Osteocyte (in vitro differentiated cells): ENCODE measurements around the gene RUNX2. TPM values are rescaled to one million over a fixed set of nuclear protein-coding genes. Genes with fewer than 3 reads are reported as not detected.
"Not testable (repeated sequence)": the region's sequence is repeated elsewhere in the genome, so short reads cannot be mapped to it uniquely, and the experiment has no call there.

Experiments used
- DNase-seq: peaks from one replicate; pipeline ENCODE4 v3.0.0; 2021; ENCODE audit warnings: mixed read lengths; ENCODE audit not compliant: unreplicated experiment; ENCODE audit errors: extremely low spot score
- H3K27ac Mint-ChIP-seq: one replicate; pipeline ENCODE4 v1.8.0; 2021; ENCODE audit warnings: mild to moderate bottlenecking, mixed read lengths; ENCODE audit not compliant: unreplicated experiment
- H3K27me3 Mint-ChIP-seq: one replicate; pipeline ENCODE4 v1.8.0; 2021; ENCODE audit warnings: mixed read lengths; ENCODE audit not compliant: unreplicated experiment
- H3K36me3 Mint-ChIP-seq: one replicate; pipeline ENCODE4 v1.8.0; 2021; ENCODE audit warnings: mixed read lengths; ENCODE audit not compliant: unreplicated experiment
- H3K4me1 Mint-ChIP-seq: one replicate; pipeline ENCODE4 v1.8.0; 2021; ENCODE audit warnings: mixed read lengths; ENCODE audit not compliant: unreplicated experiment
- H3K4me3 Mint-ChIP-seq: one replicate; pipeline ENCODE4 v1.8.0; 2021; ENCODE audit warnings: mild to moderate bottlenecking, moderate library complexity, mixed read lengths; ENCODE audit not compliant: unreplicated experiment
- H3K9me3 Mint-ChIP-seq: one replicate; pipeline ENCODE4 v1.8.0; 2021; ENCODE audit warnings: mixed read lengths; ENCODE audit not compliant: unreplicated experiment
- CTCF ChIP-seq: fragments of 200-600 bp; sonication (generic); IDR thresholded peaks from 2 replicates; pipeline ENCODE4 v1.5.0; 2021; ENCODE audit warnings: antibody characterized with exemption, mild to moderate bottlenecking, moderate library complexity
- long read RNA-seq: library from polyadenylated mRNA; unstranded; transcript quantifications from one replicate; pipeline ENCODE4 v2.0.0, GENCODE V29; 2021
- total RNA-seq: library from RNA; stranded (reverse); gene quantifications from 2 replicates; pipeline ENCODE4 v1.2.1, GENCODE V29; 2021

The RUNX2 gene
- 25.3 and 28.1 TPM in 2 replicates for total RNA-seq
- long read RNA-seq, partial matches to known transcripts, result 0 of 13 reads
- long read RNA-seq, other reads (novel, unspliced or antisense), result 13 of 13 reads

DNA sequence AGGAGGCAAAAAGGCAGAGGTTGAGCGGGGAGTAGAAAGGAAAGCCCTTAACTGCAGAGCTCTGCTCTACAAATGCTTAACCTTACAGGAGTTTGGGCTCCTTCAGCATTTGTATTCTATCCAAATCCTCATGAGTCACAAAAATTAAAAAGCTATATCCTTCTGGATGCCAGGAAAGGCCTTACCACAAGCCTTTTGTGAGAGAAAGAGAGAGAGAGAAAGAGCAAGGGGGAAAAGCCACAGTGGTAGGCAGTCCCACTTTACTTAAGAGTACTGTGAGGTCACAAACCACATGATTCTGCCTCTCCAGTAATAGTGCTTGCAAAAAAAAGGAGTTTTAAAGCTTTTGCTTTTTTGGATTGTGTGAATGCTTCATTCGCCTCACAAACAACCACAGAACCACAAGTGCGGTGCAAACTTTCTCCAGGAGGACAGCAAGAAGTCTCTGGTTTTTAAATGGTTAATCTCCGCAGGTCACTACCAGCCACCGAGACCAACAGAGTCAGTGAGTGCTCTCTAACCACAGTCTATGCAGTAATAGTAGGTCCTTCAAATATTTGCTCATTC lies at the start of gene RUNX2:
RUNX2 (plus strand) TSS at position 375 of the 567 bp plus-strand sequence. CDS start 397 bp downstream, outside the sequence.
- H3K9me3 Mint-ChIP-seq, result no peaks in the 10 kb centered on the region
- peaks cover 20% of the 10 kb centered on the region for H3K4me1 Mint-ChIP-seq
- no peak for TF ChIP-seq CTCF
- H3K4me3 Mint-ChIP-seq, result peak within 1 kb of the TSS; percentile 11
- H3K27me3 Mint-ChIP-seq, result no peaks in the 10 kb centered on the region
- H3K27ac Mint-ChIP-seq, result peak within 1 kb of the TSS; percentile 2
- DNase-seq, result no peak
- no peaks in the 10 kb centered on the region for H3K36me3 Mint-ChIP-seq

DNA sequence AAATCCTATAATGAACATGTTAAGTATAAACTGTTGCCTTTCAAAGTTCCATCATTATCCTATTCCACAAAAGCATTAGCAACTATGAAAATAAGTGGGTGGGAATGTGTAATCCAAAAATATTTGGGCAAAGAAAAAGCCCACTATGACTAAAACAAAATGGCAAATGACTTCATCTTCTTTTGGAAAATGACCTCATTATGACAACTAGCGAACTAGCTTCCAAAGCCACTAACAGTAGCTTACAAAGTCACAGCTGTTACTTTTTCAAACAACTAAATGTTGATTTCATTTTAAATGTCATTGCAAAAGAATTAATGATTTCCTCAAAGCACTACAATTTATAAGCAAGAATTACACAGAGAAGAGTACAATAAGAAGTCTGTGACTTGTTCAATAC lies 49.8 kb upstream of the RUNX2 start:
- DNase-seq, result no peak
- Mint-ChIP-seq H3K4me3 (no peak overlapping the region), H3K36me3 (peaks cover 18% of the 10 kb centered on the region), H3K27me3 (no peaks in the 10 kb centered on the region), H3K27ac (no peak overlapping the region), H3K9me3 (peaks cover 13% of the 10 kb centered on the region), H3K4me1 (no peaks in the 10 kb centered on the region)
- no peak for TF ChIP-seq CTCF

GRCh38 chr6:45286707-45287106 lies 41.4 kb upstream of the RUNX2 start:
- H3K27me3 Mint-ChIP-seq, H3K4me3 Mint-ChIP-seq, DNase-seq, H3K4me1 Mint-ChIP-seq, H3K27ac Mint-ChIP-seq: not testable (repeated sequence)
- H3K36me3 Mint-ChIP-seq, result peaks cover 14% of the 10 kb centered on the region
- H3K9me3 Mint-ChIP-seq, result peaks cover 16% of the 10 kb centered on the region

DNA sequence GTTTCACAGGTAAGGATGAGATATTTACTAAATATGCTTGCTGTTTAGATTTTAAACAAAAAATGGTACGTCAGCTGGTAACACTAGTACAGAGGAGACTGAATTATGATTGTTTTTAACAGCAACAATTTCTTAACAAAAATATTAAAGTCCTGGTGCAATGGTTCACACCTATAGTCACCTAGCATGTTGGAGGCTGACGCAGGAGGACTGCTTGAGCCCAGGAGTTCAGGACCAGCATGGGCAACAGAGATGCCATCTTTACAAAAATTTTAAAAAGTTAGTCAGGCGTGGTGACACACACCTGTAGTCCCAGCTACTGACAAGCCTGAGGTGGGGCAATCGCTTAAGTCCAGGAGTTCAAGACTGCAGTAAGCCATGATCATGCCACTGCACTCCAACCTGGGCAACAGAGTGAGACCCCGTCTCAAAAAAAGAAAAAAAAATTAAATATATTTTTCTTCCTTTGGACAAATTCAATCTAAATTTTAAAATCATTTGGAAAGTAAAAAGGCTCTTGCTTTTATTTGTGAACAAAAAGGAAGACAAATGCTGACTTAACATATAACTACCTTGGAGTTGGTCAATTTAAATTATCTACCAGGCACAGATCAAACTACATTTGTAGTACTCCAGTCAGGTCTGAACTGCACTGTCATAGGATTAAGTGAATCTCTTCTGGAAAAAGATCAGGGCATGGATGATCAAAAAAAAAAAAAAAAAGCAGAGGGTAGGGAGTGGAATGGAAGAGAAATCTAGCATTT lies 38.2 kb upstream of the RUNX2 start:
- H3K36me3 Mint-ChIP-seq, result peaks cover 19% of the 10 kb centered on the region
- H3K4me3 Mint-ChIP-seq, result no peak overlapping the region
- peaks cover 28% of the 10 kb centered on the region for H3K9me3 Mint-ChIP-seq
- no peak for DNase-seq
- no peaks in the 10 kb centered on the region for H3K4me1 Mint-ChIP-seq
- H3K27me3 Mint-ChIP-seq, result no peaks in the 10 kb centered on the region
- TF ChIP-seq CTCF, result no peak
- no peak overlapping the region for H3K27ac Mint-ChIP-seq

DNA sequence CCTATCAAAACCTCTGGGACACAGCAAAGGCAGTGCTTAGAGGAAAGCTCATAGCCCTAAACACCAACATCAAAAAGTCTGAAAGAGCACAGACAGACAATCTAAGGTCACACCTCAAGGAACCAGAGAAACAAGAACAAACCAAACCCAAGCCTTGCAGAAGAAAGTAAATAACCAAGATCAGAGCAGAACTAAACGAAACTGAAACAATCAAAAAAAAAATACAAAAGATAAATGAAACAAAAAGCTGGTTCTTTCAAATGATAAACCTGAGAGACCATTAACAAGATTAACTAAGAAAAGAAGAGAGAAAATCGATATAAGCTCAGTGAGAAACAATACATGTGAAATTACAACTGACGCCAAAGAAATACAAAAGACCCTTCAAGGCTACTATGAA lies 34.8 kb upstream of the RUNX2 start:
- Mint-ChIP-seq H3K4me1 (no peaks in the 10 kb centered on the region), H3K4me3 (no peak overlapping the region), H3K27me3 (no peaks in the 10 kb centered on the region), H3K27ac (no peak overlapping the region), H3K36me3 (peaks cover 24% of the 10 kb centered on the region), H3K9me3 (peaks cover 34% of the 10 kb centered on the region)
- no peak for TF ChIP-seq CTCF
- no peak for DNase-seq

GRCh38 chr6:45294065-45294701 lies 33.9 kb upstream of the RUNX2 start:
- H3K4me3 Mint-ChIP-seq, H3K27me3 Mint-ChIP-seq, H3K4me1 Mint-ChIP-seq, DNase-seq, H3K27ac Mint-ChIP-seq: not testable (repeated sequence)
- peaks cover 24% of the 10 kb centered on the region for H3K36me3 Mint-ChIP-seq
- peaks cover 34% of the 10 kb centered on the region for H3K9me3 Mint-ChIP-seq
